ENCODE data around the gene CSF1R. TPM values are rescaled to one million over a fixed set of nuclear protein-coding genes. Genes with fewer than 3 reads are reported as not detected.

CSF1R gene
- total RNA-seq, 3 donors from 2014 or later = 9.0 to 39.0 (median 20.4) TPM

- Histone ChIP-seq H3K9me3 (no peaks in the 10 kb centered on the region), H3K4me1 (ENCODE audit: low read depth) (no peaks in the 10 kb centered on the region), H3K36me3 (ENCODE audit: low read depth) (no peaks in the 10 kb centered on the region), H3K4me3 (no peak overlapping the region)
- ATAC-seq = no peak
- intact Hi-C loops (cut with DNase I, micrococcal nuclease) = no loop called here
- no peak for DNase-seq
- no peak for TF ChIP-seq CTCF (IDR thresholded peaks at IDR 0.05)
These were observed 28.4 kb downstream of the CSF1R start for GRCh38 chr5:150057996-150058395.

GRCh38 chr5:150057511-150057910 lies 28.8 kb downstream of the CSF1R start:
- H3K9me3 ChIP-seq = no peaks in the 10 kb centered on the region
- H3K4me3 ChIP-seq = no peak overlapping the region
- no peaks in the 10 kb centered on the region for H3K4me1 ChIP-seq (ENCODE audit: low read depth)
- ATAC-seq = no peak
- no peaks in the 10 kb centered on the region for H3K36me3 ChIP-seq (ENCODE audit: low read depth)
- TF ChIP-seq CTCF (IDR thresholded peaks at IDR 0.05) = no peak
- intact Hi-C loops (cut with DNase I, micrococcal nuclease) = no loop called here
- DNase-seq = no peak

GRCh38 chr5:150057052-150057451 lies 29.3 kb downstream of the CSF1R start:
- intact Hi-C loops (cut with DNase I, micrococcal nuclease) = no loop called here
- H3K4me1 ChIP-seq (ENCODE audit: low read depth) = no peaks in the 10 kb centered on the region
- ATAC-seq (no peak), DNase-seq (no peak)
- no peaks in the 10 kb centered on the region for H3K9me3 ChIP-seq
- no peak for TF ChIP-seq CTCF (IDR thresholded peaks at IDR 0.05)
- no peak overlapping the region for H3K4me3 ChIP-seq
- H3K36me3 ChIP-seq (ENCODE audit: low read depth) = no peaks in the 10 kb centered on the region

- DNase-seq (no peak), ATAC-seq (no peak)
- Histone ChIP-seq H3K4me3 (no peak overlapping the region), H3K36me3 (ENCODE audit: low read depth) (peaks cover 8% of the 10 kb centered on the region), H3K4me1 (ENCODE audit: low read depth) (no peaks in the 10 kb centered on the region), H3K9me3 (no peaks in the 10 kb centered on the region)
- intact Hi-C loops (cut with DNase I, micrococcal nuclease) = no loop called here
- no peak for TF ChIP-seq CTCF (IDR thresholded peaks at IDR 0.05)
These were observed 30.3 kb downstream of the CSF1R start for GRCh38 chr5:150056075-150056443.

- no peaks in the 10 kb centered on the region for H3K4me1 ChIP-seq (ENCODE audit: low read depth)
- TF ChIP-seq CTCF (IDR thresholded peaks at IDR 0.05) = no peak
- no peak for DNase-seq
- peaks cover 8% of the 10 kb centered on the region for H3K36me3 ChIP-seq (ENCODE audit: low read depth)
- H3K4me3 ChIP-seq = no peak overlapping the region
- intact Hi-C loops (cut with DNase I, micrococcal nuclease) = no loop called here
- ATAC-seq = no peak
- no peaks in the 10 kb centered on the region for H3K9me3 ChIP-seq
These were observed 30.9 kb downstream of the CSF1R start for GRCh38 chr5:150055326-150056074.

- H3K9me3 ChIP-seq = no peaks in the 10 kb centered on the region
- DNase-seq (no peak), ATAC-seq (no peak)
- intact Hi-C loops (cut with DNase I, micrococcal nuclease) = no loop called here
- no peak for TF ChIP-seq CTCF (IDR thresholded peaks at IDR 0.05)
- H3K4me3 ChIP-seq = no peak overlapping the region
- H3K36me3 ChIP-seq (ENCODE audit: low read depth) = peaks cover 8% of the 10 kb centered on the region
- H3K4me1 ChIP-seq (ENCODE audit: low read depth) = no peaks in the 10 kb centered on the region
These were observed 31.8 kb downstream of the CSF1R start for GRCh38 chr5:150054569-150054968.

All from mucosa of descending colon (tissue), 3 donors.